ENCODE data around the gene AREL1.

- TF ChIP-seq CTCF (conservative IDR thresholded peaks at IDR 0.05; ENCODE audit: low read length) (no peak), EZH2phosphoT487 (IDR thresholded peaks at IDR 0.05; ENCODE audit: borderline replicate concordance) (no peak)
Observed at GRCh38 chr14:74673768-74674167, 39.1 kb downstream of the AREL1 start.
